ENCODE results near the gene TP53I11. TPM values are rescaled to one million over a fixed set of nuclear protein-coding genes. Genes with fewer than 3 reads are reported as not detected.

TP53I11 gene
- polyA plus RNA-seq, 1 donor (not counting 4 experiments of a cell fraction or from before 2014, with no cell fraction given) = 21.4 TPM

DNA sequence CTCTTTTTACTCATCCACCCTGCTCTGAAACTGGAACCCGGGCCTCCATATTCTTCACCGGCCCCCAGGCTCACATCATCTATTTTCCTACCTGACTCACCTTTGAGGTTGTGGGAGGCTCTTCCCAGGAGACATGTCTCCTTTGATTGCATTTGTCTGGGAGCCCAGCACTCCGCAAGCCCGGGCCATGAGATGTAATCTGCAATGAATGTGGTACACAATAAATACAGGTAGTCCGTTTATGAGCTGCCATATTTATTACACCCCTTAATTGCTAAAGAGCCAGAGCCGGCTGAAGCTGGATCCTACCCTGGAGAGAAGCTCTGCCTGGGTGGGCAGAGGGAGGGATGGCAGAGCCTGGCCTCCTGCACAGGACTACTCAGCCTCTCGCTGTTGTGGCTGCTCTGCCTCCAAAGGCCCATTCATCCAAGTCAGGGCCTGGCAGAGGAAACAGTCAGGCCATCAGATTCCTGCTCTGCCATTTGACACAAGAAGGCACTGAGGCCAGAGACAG lies 49.5 kb downstream of the TP53I11 start:
- H3K27ac ChIP-seq (ENCODE audit: control insufficient read depth, insufficient read depth, low read length) = no peak overlapping the region
- dilution Hi-C loops (cut with MboI; ENCODE audit: extremely low pct_ligation_motif_present, low sequenced_read_pairs) = no loop called here
- no peak overlapping the region for H2AFZ ChIP-seq (ENCODE audit: control insufficient read depth, low read length)
- H3K4me2 ChIP-seq (ENCODE audit: control insufficient read depth, extremely low read depth, insufficient read depth, low read depth, low read length) = no peak overlapping the region
- no peaks in the 10 kb centered on the region for H3K9me1 ChIP-seq (ENCODE audit: control insufficient read depth, extremely low read depth, insufficient read depth, low read length)
- TF ChIP-seq EZH2 (IDR thresholded peaks at IDR 0.05; ENCODE audit: low read length) = no peak
- TF ChIP-seq, protein P1, sequence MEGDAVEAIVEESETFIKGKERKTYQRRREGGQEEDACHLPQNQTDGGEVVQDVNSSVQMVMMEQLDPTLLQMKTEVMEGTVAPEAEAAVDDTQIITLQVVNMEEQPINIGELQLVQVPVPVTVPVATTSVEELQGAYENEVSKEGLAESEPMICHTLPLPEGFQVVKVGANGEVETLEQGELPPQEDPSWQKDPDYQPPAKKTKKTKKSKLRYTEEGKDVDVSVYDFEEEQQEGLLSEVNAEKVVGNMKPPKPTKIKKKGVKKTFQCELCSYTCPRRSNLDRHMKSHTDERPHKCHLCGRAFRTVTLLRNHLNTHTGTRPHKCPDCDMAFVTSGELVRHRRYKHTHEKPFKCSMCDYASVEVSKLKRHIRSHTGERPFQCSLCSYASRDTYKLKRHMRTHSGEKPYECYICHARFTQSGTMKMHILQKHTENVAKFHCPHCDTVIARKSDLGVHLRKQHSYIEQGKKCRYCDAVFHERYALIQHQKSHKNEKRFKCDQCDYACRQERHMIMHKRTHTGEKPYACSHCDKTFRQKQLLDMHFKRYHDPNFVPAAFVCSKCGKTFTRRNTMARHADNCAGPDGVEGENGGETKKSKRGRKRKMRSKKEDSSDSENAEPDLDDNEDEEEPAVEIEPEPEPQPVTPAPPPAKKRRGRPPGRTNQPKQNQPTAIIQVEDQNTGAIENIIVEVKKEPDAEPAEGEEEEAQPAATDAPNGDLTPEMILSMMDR (optimal IDR thresholded peaks at IDR 0.05 in 1 of 3, IDR thresholded peaks at IDR 0.05 in 1 of 3, conservative IDR thresholded peaks at IDR 0.05 in 1 of 3; ENCODE audit: extremely low read depth in 1 of 3, insufficient read depth in 2 of 3, low read length in 3 of 3) = no peak
- H4K20me1 ChIP-seq (ENCODE audit: control insufficient read depth, extremely low read depth, insufficient read depth, low read length) = no peaks in the 10 kb centered on the region
- H3K27me3 ChIP-seq (ENCODE audit: control insufficient read depth, extremely low read depth, insufficient read depth, low read length) = peaks cover 27% of the 10 kb centered on the region
- DNase-seq (ENCODE audit: low read depth, low spot score) (no peak), FAIRE-seq (no peak)
- no peaks in the 10 kb centered on the region for H3K36me3 ChIP-seq (ENCODE audit: control insufficient read depth in 2 of 2, extremely low read depth in 1 of 2, insufficient read depth in 2 of 2, low read length in 2 of 2)
- no peaks in the 10 kb centered on the region for H3K4me1 ChIP-seq (ENCODE audit: control insufficient read depth, extremely low read depth, insufficient read depth, low read length)
- no peaks in the 10 kb centered on the region for H3K9me3 ChIP-seq (ENCODE audit: control insufficient read depth, low read depth, low read length)
- no peaks in the 10 kb centered on the region for H3K79me2 ChIP-seq (ENCODE audit: control insufficient read depth, insufficient read depth, low read length)
- H3K9ac ChIP-seq (ENCODE audit: control insufficient read depth, extremely low read depth, insufficient read depth, low read length) = no peak overlapping the region
- no peak overlapping the region for H3K4me3 ChIP-seq (ENCODE audit: control insufficient read depth in 2 of 3, extremely low read depth in 1 of 3, insufficient read depth in 2 of 3, low read depth in 1 of 3, low read length in 3 of 3)

DNA sequence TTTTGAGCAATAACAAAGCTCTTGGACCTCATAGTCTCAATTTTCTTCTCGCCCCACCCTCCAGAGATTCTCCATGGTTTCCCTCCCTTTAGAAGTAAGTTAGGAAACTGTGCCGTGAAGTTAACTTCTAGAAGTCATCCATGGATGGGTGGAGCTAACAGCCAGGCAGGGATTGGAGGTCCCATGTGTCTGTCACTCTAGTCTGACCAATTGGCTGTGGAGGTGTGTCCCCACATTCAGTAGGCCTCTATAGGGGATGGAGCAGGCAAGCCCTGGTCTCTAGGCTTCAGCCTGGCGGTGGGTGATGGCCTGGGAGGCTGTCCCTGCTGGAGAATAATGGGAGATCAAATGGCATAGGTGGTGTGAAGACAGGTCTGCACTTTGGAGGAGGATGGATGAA lies 50.7 kb downstream of the TP53I11 start:
- Histone ChIP-seq H3K79me2 (ENCODE audit: control insufficient read depth, insufficient read depth, low read length) (no peaks in the 10 kb centered on the region), H3K27ac (ENCODE audit: control insufficient read depth, insufficient read depth, low read length) (no peak overlapping the region), H4K20me1 (ENCODE audit: control insufficient read depth, extremely low read depth, insufficient read depth, low read length) (no peaks in the 10 kb centered on the region), H3K9me3 (ENCODE audit: control insufficient read depth, low read depth, low read length) (no peaks in the 10 kb centered on the region), H3K36me3 (ENCODE audit: control insufficient read depth in 2 of 2, extremely low read depth in 1 of 2, insufficient read depth in 2 of 2, low read length in 2 of 2) (no peaks in the 10 kb centered on the region), H3K4me3 (ENCODE audit: control insufficient read depth in 2 of 3, extremely low read depth in 1 of 3, insufficient read depth in 2 of 3, low read depth in 1 of 3, low read length in 3 of 3) (no peak overlapping the region), H3K27me3 (ENCODE audit: control insufficient read depth, extremely low read depth, insufficient read depth, low read length) (peaks cover 29% of the 10 kb centered on the region), H3K9ac (ENCODE audit: control insufficient read depth, extremely low read depth, insufficient read depth, low read length) (no peak overlapping the region), H3K4me1 (ENCODE audit: control insufficient read depth, extremely low read depth, insufficient read depth, low read length) (no peaks in the 10 kb centered on the region), H3K4me2 (ENCODE audit: control insufficient read depth, extremely low read depth, insufficient read depth, low read depth, low read length) (no peak overlapping the region), H2AFZ (ENCODE audit: control insufficient read depth, low read length) (no peak overlapping the region), H3K9me1 (ENCODE audit: control insufficient read depth, extremely low read depth, insufficient read depth, low read length) (no peaks in the 10 kb centered on the region)
- FAIRE-seq (no peak), DNase-seq (ENCODE audit: low read depth, low spot score) (no peak)
- dilution Hi-C loops (cut with MboI; ENCODE audit: extremely low pct_ligation_motif_present, low sequenced_read_pairs) = loop anchor here (25.0 kb wide), 1 partner anchor 263 kb away; no protein-coding TSS in a partner anchor
- no peak for TF ChIP-seq EZH2 (IDR thresholded peaks at IDR 0.05; ENCODE audit: low read length)
- TF ChIP-seq, protein P1 (optimal IDR thresholded peaks at IDR 0.05 in 1 of 3, IDR thresholded peaks at IDR 0.05 in 1 of 3, conservative IDR thresholded peaks at IDR 0.05 in 1 of 3; ENCODE audit: extremely low read depth in 1 of 3, insufficient read depth in 2 of 3, low read length in 3 of 3) = no peak

Measured in keratinocyte (primary cell).